SU-DHL-6 (cell line): ENCODE results near the gene SMYD2.

Source experiments
- H2AFZ ChIP-seq: fragments of 200-600 bp; sonication (generic); 2 replicates; pipeline ENCODE4 v1.6.1; 2014; ENCODE audit warnings: low read depth, mild to moderate bottlenecking, moderate library complexity, mixed read lengths, antibody characterized with exemption, low read length; ENCODE audit not compliant: severe bottlenecking
- H3F3A ChIP-seq: fragments of 200-600 bp; shearing (Covaris generic); 2 replicates; pipeline ENCODE4 v1.6.0; 2016; ENCODE audit warnings: antibody characterized with exemption, mild to moderate bottlenecking; ENCODE audit not compliant: insufficient read depth
- H3K27ac ChIP-seq: fragments of 200-600 bp; sonication (generic); 2 replicates; pipeline ENCODE4 v1.5.1; 2016; ENCODE audit warnings: low read depth, mild to moderate bottlenecking, low read length, moderate library complexity, mixed read lengths
- H3K27me3 ChIP-seq: fragments of 200-600 bp; sonication (generic), shearing (Covaris generic); 2 replicates; pipeline ENCODE4 v1.6.0; 2014; ENCODE audit warnings: mild to moderate bottlenecking, low read length
- H3K36me3 ChIP-seq: fragments of 200-600 bp; sonication (generic); 2 replicates; pipeline ENCODE4 v1.6.1; 2014; ENCODE audit warnings: mild to moderate bottlenecking, low read length, mixed read lengths
- H3K4me2 ChIP-seq: fragments of 300-600, 200-600 bp; shearing (Covaris generic), sonication (generic); 2 replicates; pipeline ENCODE4 v1.6.0; 2014; ENCODE audit warnings: low read length, low read depth, mild to moderate bottlenecking; ENCODE audit not compliant: poor library complexity, severe bottlenecking
- H3K4me3 ChIP-seq: fragments of 200-600 bp; sonication (generic); 2 replicates; pipeline ENCODE4 v1.5.1; 2014; ENCODE audit warnings: antibody characterized with exemption, low read length, mild to moderate bottlenecking, mixed read lengths; ENCODE audit not compliant: insufficient read depth, poor library complexity, severe bottlenecking
- H3K79me2 ChIP-seq: fragments of 200-600 bp; sonication (generic); 2 replicates; pipeline ENCODE4 v1.6.1; 2014; ENCODE audit warnings: mild to moderate bottlenecking, low read length, moderate library complexity; ENCODE audit not compliant: insufficient read depth
- H3K9ac ChIP-seq: fragments of 200-600 bp; sonication (generic); 2 replicates; pipeline ENCODE4 v1.7.0; 2014; ENCODE audit warnings: mild to moderate bottlenecking, low read length
- H3K9me2 ChIP-seq: fragments of 200-600 bp; sonication (generic); replicated peaks from 2 replicates; pipeline ENCODE4 v1.6.1; 2014; ENCODE audit warnings: low read length; ENCODE audit not compliant: insufficient read depth
- H3K9me3 ChIP-seq: fragments of 200-600 bp; sonication (generic); 2 replicates; pipeline ENCODE4 v1.6.1; 2014; ENCODE audit warnings: low read length, mixed read lengths; ENCODE audit not compliant: insufficient read depth
- H4K20me1 ChIP-seq: fragments of 200-600 bp; sonication (generic); 2 replicates; pipeline ENCODE4 v1.6.1; 2014; ENCODE audit warnings: low read depth, mild to moderate bottlenecking, antibody characterized with exemption, low read length, moderate library complexity, mixed read lengths
- CTCF ChIP-seq: fragments of 200-600 bp; sonication (generic); IDR thresholded peaks from one replicate; pipeline ENCODE4 v1.5.1; 2017; ENCODE audit warnings: antibody characterized with exemption, mild to moderate bottlenecking, low read length, moderate library complexity; ENCODE audit not compliant: insufficient read depth, poor library complexity, severe bottlenecking
- EZH2phosphoT487 ChIP-seq: fragments of 200-600 bp; sonication (generic), shearing (Covaris generic); conservative IDR thresholded peaks from 2 replicates; pipeline ENCODE4 v1.6.1; 2018; ENCODE audit warnings: mild to moderate bottlenecking, antibody characterized with exemption, low read length, moderate library complexity, mixed read lengths

SMYD2 gene

DNA sequence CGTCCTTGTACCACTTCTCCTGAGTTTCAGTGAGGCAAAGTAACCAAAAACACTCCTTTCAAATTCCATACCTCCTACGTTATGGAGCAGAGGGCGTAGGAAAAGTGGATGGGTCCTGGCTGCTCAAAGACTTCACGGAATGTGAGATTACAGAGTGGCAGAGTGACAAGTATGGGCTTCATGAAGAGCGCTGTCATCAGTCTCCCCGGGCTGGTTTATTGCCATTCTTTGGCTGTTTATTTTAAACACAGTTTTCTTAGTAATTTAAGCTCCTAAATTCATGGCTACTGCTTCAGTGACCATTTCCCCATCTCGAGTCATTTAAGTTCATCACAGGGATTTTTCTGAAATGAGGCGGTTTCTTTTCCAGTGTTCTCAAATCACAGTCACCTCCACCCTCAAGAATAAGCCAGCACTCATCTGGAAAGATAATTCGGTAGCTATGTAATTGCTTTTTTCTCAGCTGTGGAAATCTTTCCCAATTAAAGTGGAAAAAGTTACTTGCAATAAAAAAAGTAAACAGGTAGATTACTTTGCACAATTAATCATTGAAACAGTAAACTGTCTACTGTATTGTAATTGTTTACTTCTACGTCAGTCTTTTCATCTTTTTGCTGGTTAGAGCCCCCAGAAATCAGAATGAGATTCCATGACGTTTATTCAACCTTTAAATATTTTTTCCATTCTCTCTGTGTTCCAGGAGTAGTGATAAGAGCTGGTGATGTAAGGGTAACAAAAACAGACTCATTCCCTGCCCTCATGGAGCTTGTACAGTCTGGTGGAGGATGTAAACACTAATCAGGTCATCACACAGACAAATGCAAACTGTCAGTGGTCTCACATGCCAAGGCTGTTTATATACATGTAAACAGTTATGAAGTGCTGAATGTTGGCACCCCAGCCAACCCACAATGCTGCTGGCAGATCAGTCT lies 3.0 kb upstream of the SMYD2 start:
- H2AFZ ChIP-seq: no peak overlapping the region
- no peaks in the 10 kb centered on the region for H3K9me2 ChIP-seq
- H3K9ac ChIP-seq: no peak overlapping the region
- H3F3A ChIP-seq: peaks cover 9% of the 10 kb centered on the region; the same call in 1 of the 2 replicates
- H3K79me2 ChIP-seq: peaks cover 4% of the 10 kb centered on the region; the same call in 1 of the 2 replicates
- H3K27ac ChIP-seq: no peak overlapping the region
- H4K20me1 ChIP-seq: no peaks in the 10 kb centered on the region
- no peaks in the 10 kb centered on the region for H3K9me3 ChIP-seq
- TF ChIP-seq CTCF (no peak), EZH2phosphoT487 (no peak)
- no peak overlapping the region for H3K4me2 ChIP-seq
- no peaks in the 10 kb centered on the region for H3K27me3 ChIP-seq
- H3K4me3 ChIP-seq: no peak overlapping the region
- no peaks in the 10 kb centered on the region for H3K36me3 ChIP-seq

DNA sequence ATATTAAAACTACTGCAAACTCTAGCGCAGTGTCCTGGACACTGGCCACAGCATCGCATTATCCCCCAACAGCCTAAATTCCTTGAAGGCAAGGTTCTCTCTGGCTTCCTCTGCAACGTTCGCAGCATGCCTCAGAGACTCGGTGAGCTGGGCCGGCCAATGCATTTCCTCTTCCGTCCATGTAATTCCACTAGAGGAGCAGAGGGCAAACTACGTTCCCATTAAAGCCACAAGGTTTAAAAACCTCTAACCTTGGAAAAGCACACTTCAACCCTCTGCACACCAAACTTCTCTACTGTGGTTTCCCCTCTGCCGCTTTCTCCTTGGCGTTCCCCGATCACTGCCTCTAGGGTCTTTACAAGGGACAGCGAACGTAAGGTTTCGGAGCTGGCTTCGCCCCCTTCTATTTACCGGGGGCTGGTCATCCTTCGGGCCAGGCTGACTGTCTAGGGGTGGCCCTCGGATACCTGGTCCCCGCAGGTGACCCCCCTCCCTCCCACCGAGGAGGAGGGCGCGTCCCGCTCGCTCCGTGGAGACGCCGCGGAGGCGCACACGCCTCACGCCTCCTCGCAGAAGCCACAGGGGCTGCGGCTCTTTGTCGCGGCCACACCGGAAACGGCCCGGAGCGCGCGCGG lies 456 bp upstream of the SMYD2 start:
- no peaks in the 10 kb centered on the region for H3K27me3 ChIP-seq
- TF ChIP-seq EZH2phosphoT487 (no peak), CTCF (no peak)
- H3K27ac ChIP-seq: no peak overlapping the region

GRCh38 chr1:214281720-214282629 lies 1.0 kb downstream of the SMYD2 start:
- Histone ChIP-seq H3F3A (peaks cover 15% of the 10 kb centered on the region; the same call in 1 of the 2 replicates), H3K27me3 (no peaks in the 10 kb centered on the region), H3K36me3 (no peaks in the 10 kb centered on the region), H3K4me3 (peak overlapping the region; percentile 65), H3K4me2 (peak overlapping the region; percentile 76), H4K20me1 (no peaks in the 10 kb centered on the region), H2AFZ (peak overlapping the region; percentile 97), H3K79me2 (peaks cover 4% of the 10 kb centered on the region; the same call in 1 of the 2 replicates), H3K9ac (peak overlapping the region; percentile 86), H3K9me3 (no peaks in the 10 kb centered on the region), H3K27ac (no peak overlapping the region), H3K9me2 (no peaks in the 10 kb centered on the region)
- TF ChIP-seq CTCF (no peak), EZH2phosphoT487 (no peak)

More for the DNA sequence above, 456 bp upstream of the SMYD2 start:
- H3K79me2 ChIP-seq: peaks cover 4% of the 10 kb centered on the region; the same call in 1 of the 2 replicates
- H3K36me3 ChIP-seq: no peaks in the 10 kb centered on the region
- no peaks in the 10 kb centered on the region for H3K9me3 ChIP-seq
- H3K4me3 ChIP-seq: peak overlapping the region; percentile 65
- no peaks in the 10 kb centered on the region for H4K20me1 ChIP-seq
- no peaks in the 10 kb centered on the region for H3K9me2 ChIP-seq
- peak overlapping the region; percentile 86 for H3K9ac ChIP-seq
- peak overlapping the region; percentile 76 for H2AFZ ChIP-seq
- peak overlapping the region; percentile 57 for H3K4me2 ChIP-seq
- peaks cover 15% of the 10 kb centered on the region; the same call in 1 of the 2 replicates for H3F3A ChIP-seq
